Suprapubic skin (tissue), 4 donors: ENCODE data around the gene NCKAP5.

Experiments
- CTCF ChIP-seq, 2 donors: fragments of 200-600 bp in 1 of 2; fragments of 450-650 bp in 1 of 2; sonication (generic) in 1 of 2; IDR thresholded peaks; one replicate each; pipeline ENCODE4 v1.5.1; 2016 to 2019; ENCODE audit warnings: antibody characterized with exemption in 2 of 2, mild to moderate bottlenecking in 1 of 2, moderate library complexity in 1 of 2
- POLR2A ChIP-seq, 2 donors: fragments of 450-650 bp; IDR thresholded peaks; one replicate each; pipeline ENCODE4 v1.6.1; 2017; ENCODE audit warnings: antibody characterized with exemption in 2 of 2, mild to moderate bottlenecking in 2 of 2, moderate library complexity in 2 of 2
- POLR2AphosphoS5 ChIP-seq, 3 donors: sonication (generic); formaldehyde crosslinking; IDR thresholded peaks; one replicate each; pipeline ENCODE4 v1.6.1; 2017; ENCODE audit warnings: antibody characterized with exemption in 3 of 3

GRCh38 chr2:133369901-133370658 lies 198.2 kb downstream of the NCKAP5 start:
- TF ChIP-seq POLR2A (IDR thresholded peaks at IDR 0.05): no peak
- no peak for TF ChIP-seq CTCF (IDR thresholded peaks at IDR 0.05)
- no peak for TF ChIP-seq POLR2AphosphoS5 (IDR thresholded peaks at IDR 0.05)
